WERI-Rb-1 (cell line): ENCODE data around the gene CDYL2.
"Not testable (repeated sequence)": the region's sequence is repeated elsewhere in the genome, so short reads cannot be mapped to it uniquely, and the experiment has no call there.

Experiments
- DNase-seq: peaks from one replicate; pipeline ENCODE4 v3.0.0-alpha.2; 2020
- H3K27ac ChIP-seq: fragments of 250-450 bp; sonication (Bioruptor Pico); 2 replicates; pipeline ENCODE4 v1.5.1; 2020; ENCODE audit warnings: mild to moderate bottlenecking, moderate library complexity
- H3K27me3 ChIP-seq: fragments of 250-450 bp; sonication (Bioruptor Pico); 2 replicates; pipeline ENCODE4 v1.5.1; 2021; ENCODE audit warnings: mild to moderate bottlenecking, low read depth, moderate library complexity; ENCODE audit not compliant: insufficient read depth, severe bottlenecking
- H3K36me3 ChIP-seq: fragments of 250-450 bp; sonication (Bioruptor Pico); 2 replicates; pipeline ENCODE4 v1.5.1; 2020; ENCODE audit warnings: mild to moderate bottlenecking, moderate library complexity
- H3K4me3 ChIP-seq: 2 replicates; pipeline ENCODE4 v1.5.1; 2011; ENCODE audit warnings: low read depth, mild to moderate bottlenecking, control low read depth, low read length
- H3K9me3 ChIP-seq: fragments of 250-450 bp; sonication (Bioruptor Pico); 2 replicates; pipeline ENCODE4 v1.5.1; 2021; ENCODE audit warnings: mild to moderate bottlenecking, moderate library complexity; ENCODE audit not compliant: severe bottlenecking
- CTCF ChIP-seq: IDR thresholded peaks from 2 replicates; pipeline ENCODE4 v1.5.1; 2011; ENCODE audit warnings: low read depth, mild to moderate bottlenecking, control low read depth, inconsistent platforms, low read length

The CDYL2 gene

GRCh38 chr16:80731915-80732314, 72.5 kb downstream of the CDYL2 start:
- no peak overlapping the region for H3K27ac ChIP-seq
- no peak for DNase-seq
- H3K9me3 ChIP-seq: no peaks in the 10 kb centered on the region
- no peak for TF ChIP-seq CTCF
- H3K36me3 ChIP-seq: no peaks in the 10 kb centered on the region
- no peaks in the 10 kb centered on the region for H3K27me3 ChIP-seq
- H3K4me3 ChIP-seq: no peak overlapping the region

GRCh38 chr16:80727066-80727763, 77.2 kb downstream of the CDYL2 start:
- not testable (repeated sequence) for H3K36me3 ChIP-seq, H3K9me3 ChIP-seq, H3K27ac ChIP-seq, H3K27me3 ChIP-seq, DNase-seq, H3K4me3 ChIP-seq

GRCh38 chr16:80725566-80726162, 78.7 kb downstream of the CDYL2 start:
- TF ChIP-seq CTCF: no peak
- no peaks in the 10 kb centered on the region for H3K9me3 ChIP-seq
- no peaks in the 10 kb centered on the region for H3K36me3 ChIP-seq
- DNase-seq: no peak
- no peaks in the 10 kb centered on the region for H3K27me3 ChIP-seq
- no peak overlapping the region for H3K27ac ChIP-seq
- no peak overlapping the region for H3K4me3 ChIP-seq

- Histone ChIP-seq H3K27ac (no peak overlapping the region), H3K27me3 (no peaks in the 10 kb centered on the region), H3K4me3 (no peak overlapping the region), H3K9me3 (no peaks in the 10 kb centered on the region), H3K36me3 (no peaks in the 10 kb centered on the region)
- no peak for DNase-seq
- TF ChIP-seq CTCF: no peak
Observed at GRCh38 chr16:80723981-80724380, 80.4 kb downstream of the CDYL2 start.

- no peak for TF ChIP-seq CTCF
- H3K27me3 ChIP-seq: no peaks in the 10 kb centered on the region
- no peaks in the 10 kb centered on the region for H3K9me3 ChIP-seq
- H3K27ac ChIP-seq: no peak overlapping the region
- no peak for DNase-seq
- H3K4me3 ChIP-seq: no peak overlapping the region
- no peaks in the 10 kb centered on the region for H3K36me3 ChIP-seq
Observed at GRCh38 chr16:80723091-80723490, 81.3 kb downstream of the CDYL2 start.

- H3K27ac ChIP-seq: no peak overlapping the region
- no peak for TF ChIP-seq CTCF
- H3K27me3 ChIP-seq: no peaks in the 10 kb centered on the region
- DNase-seq: no peak
- H3K4me3 ChIP-seq: no peak overlapping the region
- no peaks in the 10 kb centered on the region for H3K9me3 ChIP-seq
- no peaks in the 10 kb centered on the region for H3K36me3 ChIP-seq
Observed at GRCh38 chr16:80720804-80721371, 83.5 kb downstream of the CDYL2 start.
